Spleen (tissue), 11 donors: ENCODE results near the gene CDIP1. TPM values are rescaled to one million over a fixed set of nuclear protein-coding genes. Genes with fewer than 3 reads are reported as not detected.

Experiments used
- DNase-seq: peaks from one replicate; pipeline ENCODE4 v3.0.0-alpha.2; 2020
- H3K27ac ChIP-seq, 8 donors: fragments of 200-600 bp; sonication (generic) in 7 of 8; 1 replicate in 4 of 8; 2 replicates in 4 of 8; pipeline versions ENCODE4 v1.5.0 to v1.8.0; 2016 to 2021; ENCODE audit warnings: inconsistent platforms in 4 of 8, mild to moderate bottlenecking in 4 of 8, moderate library complexity in 1 of 8
- H3K27me3 ChIP-seq, 7 donors: fragments of 200-600 bp; sonication (generic) in 6 of 7; replicated peaks in 1 of 7; 1 replicate in 4 of 7; 2 replicates in 3 of 7; pipeline versions ENCODE4 v1.5.0 to v1.8.0; 2016 to 2021; ENCODE audit warnings: inconsistent platforms in 3 of 7, mild to moderate bottlenecking in 1 of 7
- H3K36me3 ChIP-seq, 6 donors: fragments of 200-600 bp; sonication (generic) in 5 of 6; 1 replicate in 4 of 6; 2 replicates in 2 of 6; pipeline versions ENCODE4 v1.5.0 to v1.8.0; 2016 to 2021; ENCODE audit warnings: inconsistent platforms in 2 of 6
- H3K4me1 ChIP-seq, 6 donors: fragments of 200-600 bp; sonication (generic) in 5 of 6; 1 replicate in 3 of 6; 2 replicates in 3 of 6; pipeline versions ENCODE4 v1.5.0 to v1.8.0; 2016 to 2021; ENCODE audit warnings: inconsistent platforms in 3 of 6
- H3K4me3 ChIP-seq, 8 donors: fragments of 200-600 bp; sonication (generic) in 7 of 8; 1 replicate in 4 of 8; 2 replicates in 4 of 8; pipeline versions ENCODE4 v1.5.0 to v1.8.0; 2016 to 2021; ENCODE audit warnings: inconsistent platforms in 4 of 8, mild to moderate bottlenecking in 4 of 8, moderate library complexity in 2 of 8
- H3K9me3 ChIP-seq, 8 donors: fragments of 200-600 bp; sonication (generic) in 7 of 8; 1 replicate in 4 of 8; 2 replicates in 4 of 8; pipeline versions ENCODE4 v1.5.0 to v1.8.0; 2016 to 2021; ENCODE audit warnings: inconsistent platforms in 4 of 8
- POLR2A ChIP-seq, 3 donors: fragments of 450-650 bp; IDR thresholded peaks; one replicate each; pipeline ENCODE4 v1.5.1; 2017; ENCODE audit warnings: antibody characterized with exemption in 3 of 3, mild to moderate bottlenecking in 1 of 3
- POLR2AphosphoS5 ChIP-seq, 3 donors: sonication (generic); formaldehyde crosslinking; IDR thresholded peaks; one replicate each; pipeline ENCODE4 v1.5.1; 2017; ENCODE audit warnings: antibody characterized with exemption in 3 of 3
- WGBS, 5 donors: extraction: QIAGEN DNeasy Blood & Tissue Kit in 3 of 5; methylation state at CpG; one replicate each; pipeline versions ENCODE4 v1.1.5 to v1.1.7; 2013 to 2018; 5-methylcytosine and 5-hydroxymethylcytosine counted together
- intact Hi-C: fragments of 100-400 bp; cut with DNase I; formaldehyde crosslinking; loops from one replicate; pipeline ENCODE4 v1.15.0; 2023; ENCODE audit warnings: low total_unique reads
- polyA plus RNA-seq, 3 donors: library from polyadenylated mRNA; stranded (reverse); fragments of 200-250 nt; gene quantifications; one replicate each; pipeline ENCODE4 v1.2.1, GENCODE V29; 2013
- total RNA-seq, 7 donors: library from RNA; depleted of rRNA in 3 of 7; stranded (reverse); fragments of >200 nt in 3 of 7; fragmentation: NEBNext Ultra II Directional in 4 of 7; extraction: Animal tissue kit (Norgen Biotek cat#: 25700) in 4 of 7; gene quantifications; one replicate each; pipeline versions ENCODE4 v1.1.0 to v1.2.1, GENCODE V29; 2016 to 2021
- TF ChIP-seq, protein P1 (sequence below), 11 experiments: fragments of 200-600 bp in 7 of 11; fragments of 450-650 bp in 4 of 11; sonication (generic) in 4 of 11; IDR thresholded peaks in 8 of 11; conservative IDR thresholded peaks in 3 of 11; 1 replicate in 7 of 11; 2 replicates in 4 of 11; pipeline versions ENCODE4 v1.4.0 to v1.8.0; 2016 to 2021; ENCODE audit warnings: antibody characterized with exemption in 11 of 11, inconsistent platforms in 4 of 11, mild to moderate bottlenecking in 1 of 11
- donor health status: healthy with polysubstance abuse.
- donor health status: DM: no; HTN: no; CAD: no; lungs with moderate emphysema.
- donor health status: DM: no; HTN: no; CAD: no.
- donor health status: Bipolar disorder and iron deficiency.
- donor health status: healthy.
- donor health status: DM: no; HTN: no; CAD: no.
- donor health status: DM: yes; HTN: yes; CAD: no.

CDIP1 gene
- total and polyA plus RNA-seq, 10 donors: 9.6 to 26.9 (median 19.2) TPM

DNA sequence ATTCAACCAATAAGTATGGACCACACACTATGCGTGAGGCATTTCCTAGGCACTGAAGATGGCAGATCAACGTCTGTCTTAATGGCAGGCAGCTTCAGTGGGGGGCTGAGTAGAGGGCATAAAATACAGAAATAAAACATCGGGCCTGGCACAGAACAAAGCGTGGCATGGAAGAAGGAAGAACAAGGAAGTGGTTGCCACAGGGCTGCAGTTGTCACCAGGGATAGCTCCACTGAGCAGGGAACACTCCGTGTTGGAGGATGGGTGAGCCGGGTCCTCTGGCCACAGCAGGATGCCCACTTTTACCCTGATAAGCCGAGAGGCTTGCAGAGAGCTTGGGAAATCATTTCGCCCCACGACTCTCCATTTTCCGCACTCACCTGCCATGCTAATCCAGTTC lies 6.3 kb downstream of the CDIP1 start:
- no peak overlapping the region for H3K27ac ChIP-seq
- H3K9me3 ChIP-seq: no peaks in the 10 kb centered on the region
- TF ChIP-seq POLR2A (IDR thresholded peaks at IDR 0.05) (no peak), POLR2AphosphoS5 (IDR thresholded peaks at IDR 0.05) (no peak)
- TF ChIP-seq, protein P1, sequence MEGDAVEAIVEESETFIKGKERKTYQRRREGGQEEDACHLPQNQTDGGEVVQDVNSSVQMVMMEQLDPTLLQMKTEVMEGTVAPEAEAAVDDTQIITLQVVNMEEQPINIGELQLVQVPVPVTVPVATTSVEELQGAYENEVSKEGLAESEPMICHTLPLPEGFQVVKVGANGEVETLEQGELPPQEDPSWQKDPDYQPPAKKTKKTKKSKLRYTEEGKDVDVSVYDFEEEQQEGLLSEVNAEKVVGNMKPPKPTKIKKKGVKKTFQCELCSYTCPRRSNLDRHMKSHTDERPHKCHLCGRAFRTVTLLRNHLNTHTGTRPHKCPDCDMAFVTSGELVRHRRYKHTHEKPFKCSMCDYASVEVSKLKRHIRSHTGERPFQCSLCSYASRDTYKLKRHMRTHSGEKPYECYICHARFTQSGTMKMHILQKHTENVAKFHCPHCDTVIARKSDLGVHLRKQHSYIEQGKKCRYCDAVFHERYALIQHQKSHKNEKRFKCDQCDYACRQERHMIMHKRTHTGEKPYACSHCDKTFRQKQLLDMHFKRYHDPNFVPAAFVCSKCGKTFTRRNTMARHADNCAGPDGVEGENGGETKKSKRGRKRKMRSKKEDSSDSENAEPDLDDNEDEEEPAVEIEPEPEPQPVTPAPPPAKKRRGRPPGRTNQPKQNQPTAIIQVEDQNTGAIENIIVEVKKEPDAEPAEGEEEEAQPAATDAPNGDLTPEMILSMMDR (IDR thresholded peaks at IDR 0.05 in 8 of 11, conservative IDR thresholded peaks at IDR 0.05 in 3 of 11): no peak
- peaks cover 0 to 18% (median 4%) of the 10 kb centered on the region in 6 donors for H3K36me3 ChIP-seq
- no peak overlapping the region for H3K4me3 ChIP-seq
- no peaks in the 10 kb centered on the region for H3K27me3 ChIP-seq
- WGBS, 5 donors: 88 to 97% (median 93%) methylated on average over 10 of the region's 10 CpGs
- H3K4me1 ChIP-seq: peaks cover 0 to 50% (median 15%) of the 10 kb centered on the region in 6 donors
- DNase-seq: no peak
- intact Hi-C loops: no loop called here

DNA sequence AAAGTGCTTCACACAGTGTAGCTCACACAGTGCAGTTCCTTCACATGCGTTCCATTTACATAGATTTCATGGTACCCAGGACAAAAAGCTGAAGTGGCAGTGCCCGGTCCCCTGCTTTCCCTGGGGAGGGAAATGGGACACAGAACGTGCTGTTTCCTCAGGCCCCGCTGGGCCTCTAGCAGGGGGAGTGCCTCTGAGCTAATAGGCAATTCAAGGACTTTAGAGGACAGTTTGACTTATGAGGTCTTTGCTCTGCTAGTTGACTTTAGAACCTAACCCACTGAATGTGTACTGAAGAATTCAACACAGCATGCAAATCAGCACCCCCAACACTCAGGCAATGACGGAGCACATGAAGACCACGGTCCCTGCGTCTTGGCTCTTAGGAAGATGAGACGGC lies 6.8 kb downstream of the CDIP1 start:
- intact Hi-C loops: no loop called here
- H3K27me3 ChIP-seq: no peaks in the 10 kb centered on the region
- no peaks in the 10 kb centered on the region for H3K9me3 ChIP-seq
- no peak overlapping the region for H3K27ac ChIP-seq
- no peak overlapping the region for H3K4me3 ChIP-seq
- DNase-seq: no peak
- H3K4me1 ChIP-seq: peaks cover 0 to 50% (median 12%) of the 10 kb centered on the region in 6 donors
- 81 to 97% (median 88%) methylated on average over 5 to 8 of the region's 8 CpGs for WGBS, 5 donors
- peaks cover 0 to 18% (median 4%) of the 10 kb centered on the region in 6 donors for H3K36me3 ChIP-seq
- TF ChIP-seq, protein P1 (IDR thresholded peaks at IDR 0.05 in 8 of 11, conservative IDR thresholded peaks at IDR 0.05 in 3 of 11): no peak
- TF ChIP-seq POLR2A (IDR thresholded peaks at IDR 0.05): no peak
- no peak for TF ChIP-seq POLR2AphosphoS5 (IDR thresholded peaks at IDR 0.05)

DNA sequence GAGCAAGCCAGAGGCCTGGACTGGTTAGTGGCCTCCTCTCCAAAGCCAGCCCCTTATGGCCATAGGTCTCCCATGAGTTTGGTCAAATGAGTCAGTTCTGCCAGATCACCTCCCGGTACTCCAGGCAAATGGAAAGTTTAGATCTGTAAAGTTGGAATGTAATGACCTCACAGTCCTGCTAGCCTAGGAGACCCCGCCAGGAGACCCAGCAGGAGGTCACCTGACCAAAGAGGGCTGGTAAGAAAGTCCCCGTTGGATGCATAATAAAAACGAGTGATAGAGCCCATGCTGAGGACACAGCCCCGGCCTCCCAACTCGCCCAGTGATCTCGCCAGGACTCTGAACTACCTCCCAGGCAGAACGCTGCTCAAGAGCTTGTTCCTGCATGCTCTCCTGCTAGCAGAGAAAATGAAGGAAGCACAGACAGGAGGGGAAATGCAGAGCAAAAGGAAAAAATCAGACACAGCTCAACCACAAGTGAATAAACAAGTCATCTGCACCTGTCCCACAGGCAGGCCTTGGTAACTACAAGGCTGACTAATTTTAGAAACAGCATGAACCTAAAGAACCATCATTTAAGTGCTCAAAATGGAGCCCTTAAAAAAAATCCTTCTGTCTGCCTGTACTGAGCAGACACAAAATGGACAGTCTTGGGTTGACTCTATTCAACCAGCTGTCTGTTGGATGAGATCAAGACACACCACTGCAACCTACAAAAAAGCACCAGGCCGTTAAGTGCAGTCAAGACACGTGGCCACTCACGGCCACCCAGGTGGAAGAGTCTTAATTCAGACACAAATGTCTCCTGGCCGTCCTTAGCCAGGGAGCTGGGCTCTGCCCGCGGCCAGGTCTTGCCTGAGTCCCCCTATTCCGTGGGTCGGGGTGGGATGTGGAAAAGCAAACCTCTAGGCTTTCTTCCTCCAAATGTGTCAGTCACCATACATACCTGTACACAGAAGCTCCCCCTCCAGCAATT lies 9.2 kb downstream of the CDIP1 start:
- no peak for DNase-seq
- Histone ChIP-seq H3K4me3 (no peak overlapping the region), H3K27me3 (no peaks in the 10 kb centered on the region), H3K9me3 (no peaks in the 10 kb centered on the region), H3K4me1 (peaks cover 0 to 35% (median 10%) of the 10 kb centered on the region in 6 donors), H3K36me3 (peaks cover 0 to 18% (median 4%) of the 10 kb centered on the region in 6 donors), H3K27ac (peak overlapping the region in 5 of 8 donors; percentile 41 to 69 (median 46))
- intact Hi-C loops: no loop called here
- TF ChIP-seq POLR2AphosphoS5 (IDR thresholded peaks at IDR 0.05) (no peak), POLR2A (IDR thresholded peaks at IDR 0.05) (no peak)
- TF ChIP-seq, protein P1 (IDR thresholded peaks at IDR 0.05 in 8 of 11, conservative IDR thresholded peaks at IDR 0.05 in 3 of 11): peak in 1 of 11 experiments; percentile 12
- WGBS, 5 donors: 55 to 67% (median 67%) methylated on average over 15 to 16 of the region's 16 CpGs
